ENCODE data around the gene SP140. TPM values are rescaled to one million over a fixed set of nuclear protein-coding genes. Genes with fewer than 3 reads are reported as not detected.

SP140 gene
- total and polyA plus RNA-seq, 9 of the 15 experiments (the other 6 are each of a cell fraction or from before 2014, with no cell fraction given), result 0.04 to 1.1 (median 0.57) TPM; not detected in 1

DNA sequence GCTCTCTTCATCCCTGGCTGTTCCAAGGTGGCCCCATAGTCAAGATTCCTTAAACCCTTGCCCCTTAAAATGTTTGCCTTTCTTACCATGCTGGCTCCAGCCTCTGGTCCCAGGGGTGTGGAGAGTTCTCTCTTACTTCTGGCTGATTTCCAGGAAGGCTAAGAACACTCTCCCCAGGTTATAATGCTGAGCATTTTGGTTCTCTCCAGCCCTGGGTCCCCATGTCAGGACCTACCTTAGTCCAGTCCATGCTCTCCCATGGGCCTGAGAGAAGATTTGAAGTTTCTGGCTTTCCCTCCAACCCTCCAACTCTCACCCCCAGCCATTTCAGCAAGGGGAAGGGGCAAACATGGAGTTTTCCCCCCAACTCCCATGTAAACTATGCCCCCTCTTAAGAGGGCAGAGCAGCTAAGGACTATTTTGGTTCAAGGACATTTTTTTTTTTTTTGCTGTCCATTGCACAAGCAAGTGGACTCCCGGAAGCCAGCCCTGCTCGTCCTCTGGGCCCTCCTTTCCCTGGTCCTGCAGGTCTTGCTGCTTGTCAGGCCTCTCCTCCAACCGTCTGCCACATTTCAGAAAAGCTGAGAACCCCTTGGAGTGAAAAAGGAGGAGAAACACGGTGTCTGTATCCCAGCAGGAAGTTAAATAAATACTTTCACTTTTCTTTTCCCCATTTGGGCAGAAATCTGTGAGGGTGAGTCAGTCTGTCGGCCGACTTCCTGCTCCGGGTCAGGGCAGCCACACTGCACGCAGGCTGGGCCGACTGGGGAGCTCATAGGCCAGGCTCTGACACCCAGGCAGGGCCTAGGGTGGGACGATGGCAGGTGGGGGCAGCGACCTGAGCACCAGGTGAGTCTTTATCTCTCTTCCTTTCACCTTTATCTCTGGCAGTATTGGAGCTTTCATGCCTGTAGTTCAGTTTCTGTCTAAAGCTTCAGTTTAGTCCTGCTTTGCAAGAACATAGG lies 101.2 kb downstream of the SP140 start, which contains the start of gene SP140L (continued):
- TF ChIP-seq, protein P1, sequence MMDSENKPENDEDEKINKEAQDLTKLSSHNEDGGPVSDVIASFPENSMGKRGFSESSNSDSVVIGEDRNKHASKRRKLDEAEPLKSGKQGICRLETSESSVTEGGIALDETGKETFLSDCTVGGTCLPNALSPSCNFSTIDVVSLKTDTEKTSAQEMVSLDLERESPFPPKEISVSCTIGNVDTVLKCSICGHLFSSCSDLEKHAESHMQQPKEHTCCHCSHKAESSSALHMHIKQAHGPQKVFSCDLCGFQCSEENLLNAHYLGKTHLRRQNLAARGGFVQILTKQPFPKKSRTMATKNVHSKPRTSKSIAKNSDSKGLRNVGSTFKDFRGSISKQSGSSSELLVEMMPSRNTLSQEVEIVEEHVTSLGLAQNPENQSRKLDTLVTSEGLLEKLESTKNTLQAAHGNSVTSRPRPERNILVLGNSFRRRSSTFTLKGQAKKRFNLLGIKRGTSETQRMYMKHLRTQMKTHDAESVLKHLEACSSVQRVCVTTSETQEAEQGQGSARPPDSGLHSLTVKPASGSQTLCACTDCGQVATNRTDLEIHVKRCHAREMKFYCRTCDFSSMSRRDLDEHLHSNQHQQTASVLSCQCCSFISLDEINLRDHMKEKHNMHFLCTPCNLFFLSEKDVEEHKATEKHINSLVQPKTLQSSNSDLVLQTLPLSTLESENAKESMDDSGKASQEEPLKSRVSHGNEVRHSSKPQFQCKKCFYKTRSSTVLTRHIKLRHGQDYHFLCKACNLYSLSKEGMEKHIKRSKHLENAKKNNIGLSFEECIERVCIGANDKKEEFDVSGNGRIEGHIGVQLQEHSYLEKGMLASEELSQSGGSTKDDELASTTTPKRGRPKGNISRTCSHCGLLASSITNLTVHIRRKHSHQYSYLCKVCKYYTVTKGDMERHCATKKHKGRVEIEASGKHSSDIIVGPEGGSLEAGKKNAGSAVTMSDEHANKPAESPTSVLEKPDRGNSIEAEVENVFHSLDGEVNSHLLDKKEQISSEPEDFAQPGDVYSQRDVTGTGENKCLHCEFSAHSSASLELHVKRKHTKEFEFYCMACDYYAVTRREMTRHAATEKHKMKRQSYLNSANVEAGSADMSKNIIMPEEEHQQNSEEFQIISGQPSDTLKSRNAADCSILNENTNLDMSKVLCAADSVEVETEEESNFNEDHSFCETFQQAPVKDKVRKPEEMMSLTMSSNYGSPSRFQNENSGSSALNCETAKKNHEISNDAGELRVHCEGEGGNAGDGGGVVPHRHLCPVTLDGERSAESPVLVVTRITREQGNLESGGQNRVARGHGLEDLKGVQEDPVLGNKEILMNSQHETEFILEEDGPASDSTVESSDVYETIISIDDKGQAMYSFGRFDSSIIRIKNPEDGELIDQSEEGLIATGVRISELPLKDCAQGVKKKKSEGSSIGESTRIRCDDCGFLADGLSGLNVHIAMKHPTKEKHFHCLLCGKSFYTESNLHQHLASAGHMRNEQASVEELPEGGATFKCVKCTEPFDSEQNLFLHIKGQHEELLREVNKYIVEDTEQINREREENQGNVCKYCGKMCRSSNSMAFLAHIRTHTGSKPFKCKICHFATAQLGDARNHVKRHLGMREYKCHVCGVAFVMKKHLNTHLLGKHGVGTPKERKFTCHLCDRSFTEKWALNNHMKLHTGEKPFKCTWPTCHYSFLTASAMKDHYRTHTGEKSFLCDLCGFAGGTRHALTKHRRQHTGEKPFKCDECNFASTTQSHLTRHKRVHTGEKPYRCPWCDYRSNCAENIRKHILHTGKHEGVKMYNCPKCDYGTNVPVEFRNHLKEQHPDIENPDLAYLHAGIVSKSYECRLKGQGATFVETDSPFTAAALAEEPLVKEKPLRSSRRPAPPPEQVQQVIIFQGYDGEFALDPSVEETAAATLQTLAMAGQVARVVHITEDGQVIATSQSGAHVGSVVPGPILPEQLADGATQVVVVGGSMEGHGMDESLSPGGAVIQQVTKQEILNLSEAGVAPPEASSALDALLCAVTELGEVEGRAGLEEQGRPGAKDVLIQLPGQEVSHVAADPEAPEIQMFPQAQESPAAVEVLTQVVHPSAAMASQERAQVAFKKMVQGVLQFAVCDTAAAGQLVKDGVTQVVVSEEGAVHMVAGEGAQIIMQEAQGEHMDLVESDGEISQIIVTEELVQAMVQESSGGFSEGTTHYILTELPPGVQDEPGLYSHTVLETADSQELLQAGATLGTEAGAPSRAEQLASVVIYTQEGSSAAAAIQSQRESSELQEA (IDR thresholded peaks at IDR 0.05; ENCODE audit: low read depth), result no peak
- TF ChIP-seq, protein P2, sequence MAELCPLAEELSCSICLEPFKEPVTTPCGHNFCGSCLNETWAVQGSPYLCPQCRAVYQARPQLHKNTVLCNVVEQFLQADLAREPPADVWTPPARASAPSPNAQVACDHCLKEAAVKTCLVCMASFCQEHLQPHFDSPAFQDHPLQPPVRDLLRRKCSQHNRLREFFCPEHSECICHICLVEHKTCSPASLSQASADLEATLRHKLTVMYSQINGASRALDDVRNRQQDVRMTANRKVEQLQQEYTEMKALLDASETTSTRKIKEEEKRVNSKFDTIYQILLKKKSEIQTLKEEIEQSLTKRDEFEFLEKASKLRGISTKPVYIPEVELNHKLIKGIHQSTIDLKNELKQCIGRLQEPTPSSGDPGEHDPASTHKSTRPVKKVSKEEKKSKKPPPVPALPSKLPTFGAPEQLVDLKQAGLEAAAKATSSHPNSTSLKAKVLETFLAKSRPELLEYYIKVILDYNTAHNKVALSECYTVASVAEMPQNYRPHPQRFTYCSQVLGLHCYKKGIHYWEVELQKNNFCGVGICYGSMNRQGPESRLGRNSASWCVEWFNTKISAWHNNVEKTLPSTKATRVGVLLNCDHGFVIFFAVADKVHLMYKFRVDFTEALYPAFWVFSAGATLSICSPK (IDR thresholded peaks at IDR 0.05; ENCODE audit: borderline replicate concordance), result no peak
- TF ChIP-seq ZNF121 (CRISPR knock-in tag; conservative IDR thresholded peaks at IDR 0.05), result no peak
- no peak for TF ChIP-seq ZNF644 (tag; IDR thresholded peaks at IDR 0.05; ENCODE audit: low read depth)
- peak; percentile 68; the same call in 1 of the 2 replicates for TF ChIP-seq GABPB1 (CRISPR knock-in tag; IDR thresholded peaks at IDR 0.05)
- TF ChIP-seq PML (IDR thresholded peaks at IDR 0.05; ENCODE audit: low read length), result no peak
- TF ChIP-seq ZFP36 (IDR thresholded peaks at IDR 0.05; ENCODE audit: low read depth, low read length, partially characterized antibody), result no peak
- TF ChIP-seq NCOA1 (IDR thresholded peaks at IDR 0.05; ENCODE audit: low read depth), result peak; percentile 39; the same call in 1 of the 2 replicates
- 0 out of 2 replicates have a peak, but pooled peaks have one; percentile 30 for TF ChIP-seq EP400 (IDR thresholded peaks at IDR 0.05)
- TF ChIP-seq BHLHE40 (IDR thresholded peaks at IDR 0.05; ENCODE audit: low read length), result peak; percentile 64
- TF ChIP-seq RFX7 (CRISPR knock-in tag; IDR thresholded peaks at IDR 0.05), result no peak
- peak; percentile 64 for TF ChIP-seq JUN (IDR thresholded peaks at IDR 0.05; ENCODE audit: borderline replicate concordance, low read depth, low read length)
- TF ChIP-seq JUN (CRISPR knock-in tag; IDR thresholded peaks at IDR 0.05; ENCODE audit: borderline replicate concordance), result no peak
- TF ChIP-seq SRSF1 (IDR thresholded peaks at IDR 0.05; ENCODE audit: low read depth, low read length), result no peak
- TF ChIP-seq TCF3 (CRISPR knock-in tag; IDR thresholded peaks at IDR 0.05), result no peak
